HepG2 (cell line): Measurements from ENCODE around the gene SENP5. TPM values are rescaled to one million over a fixed set of nuclear protein-coding genes. Genes with fewer than 3 reads are reported as not detected.

Experiments
- BRD4 ChIP-seq: sonication (generic); formaldehyde crosslinking; IDR thresholded peaks from 2 replicates; pipeline ENCODE4 v1.4.0; 2020; ENCODE audit warnings: missing genetic modification reagents
- CREM ChIP-seq, 2 experiments: sonication (generic) in 1 of 2; formaldehyde crosslinking in 1 of 2; IDR thresholded peaks; 2 replicates each; pipeline versions ENCODE4 v1.4.0 to v1.6.1; 2016 to 2020; ENCODE audit warnings: antibody characterized with exemption in 1 of 2, mild to moderate bottlenecking in 1 of 2, missing genetic modification reagents in 1 of 2
- ELF3 ChIP-seq: IDR thresholded peaks from 2 replicates; pipeline ENCODE4 v1.6.1; 2016; ENCODE audit warnings: missing genetic modification reagents, missing compliant biosample characterization
- GATAD2A ChIP-seq: IDR thresholded peaks from 2 replicates; pipeline ENCODE4 v1.6.1; 2016
- GFI1 ChIP-seq: sonication (generic); formaldehyde crosslinking; IDR thresholded peaks from 2 replicates; pipeline ENCODE4 v1.5.0; 2020; ENCODE audit warnings: missing genetic modification reagents, mild to moderate bottlenecking, borderline replicate concordance
- HNF4A ChIP-seq: sonication (generic); formaldehyde crosslinking; IDR thresholded peaks from 2 replicates; pipeline ENCODE4 v1.4.0; 2020; ENCODE audit warnings: missing genetic modification reagents
- IKZF4 ChIP-seq: sonication (generic); formaldehyde crosslinking; IDR thresholded peaks from 2 replicates; pipeline ENCODE4 v1.5.1; 2020; ENCODE audit warnings: borderline replicate concordance, mild to moderate bottlenecking, low read depth, missing genetic modification reagents; ENCODE audit errors: not compliant biosample characterization
- KAT8 ChIP-seq: IDR thresholded peaks from 2 replicates; pipeline ENCODE4 v1.6.1; 2016; ENCODE audit warnings: missing genetic modification reagents, missing compliant biosample characterization
- PITX1 ChIP-seq: sonication (generic); formaldehyde crosslinking; IDR thresholded peaks from 2 replicates; pipeline ENCODE4 v1.5.1; 2020; ENCODE audit warnings: mild to moderate bottlenecking, missing genetic modification reagents
- POLR2A ChIP-seq, 2 experiments: IDR thresholded peaks; 2 replicates each; pipeline ENCODE4 v1.6.1; 2011; ENCODE audit warnings: low read depth in 2 of 2, low read length in 2 of 2, mild to moderate bottlenecking in 1 of 2, moderate library complexity in 1 of 2; ENCODE audit not compliant: insufficient read depth in 1 of 2
- RBAK ChIP-seq: sonication (generic); formaldehyde crosslinking; IDR thresholded peaks from 2 replicates; pipeline ENCODE4 v1.5.1; 2020; ENCODE audit warnings: mild to moderate bottlenecking, missing genetic modification reagents
- RFX5 ChIP-seq: IDR thresholded peaks from 2 replicates; pipeline ENCODE4 v1.6.1; 2011; ENCODE audit warnings: low read depth, low read length, improper control_type of control experiment
- SOX5 ChIP-seq: IDR thresholded peaks from 2 replicates; pipeline ENCODE4 v1.6.1; 2016; ENCODE audit warnings: borderline replicate concordance
- TOE1 ChIP-seq: sonication (generic); formaldehyde crosslinking; IDR thresholded peaks from 2 replicates; pipeline ENCODE4 v1.4.0; 2020; ENCODE audit warnings: mild to moderate bottlenecking, missing genetic modification reagents
- ZBTB21 ChIP-seq: sonication (generic); formaldehyde crosslinking; IDR thresholded peaks from 2 replicates; pipeline ENCODE4 v1.4.0; 2020; ENCODE audit warnings: missing genetic modification reagents
- ZMAT3 ChIP-seq: sonication (generic); formaldehyde crosslinking; conservative IDR thresholded peaks from 2 replicates; pipeline ENCODE4 v1.7.0; 2021; ENCODE audit warnings: missing genetic modification reagents
- ZNF441 ChIP-seq: sonication (generic); formaldehyde crosslinking; IDR thresholded peaks from 2 replicates; pipeline ENCODE4 v1.7.0; 2021; ENCODE audit warnings: missing genetic modification reagents, borderline replicate concordance
- ZNF484 ChIP-seq: sonication (generic); formaldehyde crosslinking; IDR thresholded peaks from 2 replicates; pipeline ENCODE4 v1.5.1; 2020; ENCODE audit warnings: mild to moderate bottlenecking, low read depth, missing genetic modification reagents, borderline replicate concordance
- ZNF629 ChIP-seq: sonication (generic); formaldehyde crosslinking; conservative IDR thresholded peaks from 2 replicates; pipeline ENCODE4 v1.5.0; 2020; ENCODE audit warnings: missing genetic modification reagents
- polyA plus RNA-seq, 8 experiments: library from polyadenylated mRNA; depleted of rRNA in 3 of 8; stranded (reverse) in 7 of 8; unstranded in 1 of 8; fragments of >200 nt; fragmentation: Illumina TruSeq in 4 of 8; extraction: Trizol in 4 of 8; gene quantifications; 2 replicates each; pipeline versions ENCODE4 v1.2.1 to v1.2.3, GENCODE V29; 2011 to 2016; ENCODE audit warnings: low read depth in 4 of 8, missing spikeins in 1 of 8, mixed read lengths in 1 of 8; ENCODE audit not compliant: insufficient read depth in 1 of 8
- total RNA-seq, 5 experiments: library from RNA; depleted of rRNA; stranded (reverse); fragments of >200 nt; fragmentation: Illumina TruSeq; extraction: Trizol; gene quantifications; 2 replicates each; pipeline ENCODE4 v1.2.3, GENCODE V29; 2016; ENCODE audit warnings: low read depth in 1 of 5
- TF ChIP-seq, protein P1 (sequence below): sonication (generic); formaldehyde crosslinking; IDR thresholded peaks from 2 replicates; pipeline ENCODE4 v1.4.0; 2020; ENCODE audit warnings: mild to moderate bottlenecking, missing genetic modification reagents
- TF ChIP-seq, protein P2 (sequence below): IDR thresholded peaks from 2 replicates; pipeline ENCODE4 v1.4.0; 2020; ENCODE audit warnings: mild to moderate bottlenecking, missing genetic modification reagents
- TF ChIP-seq, protein P3 (sequence below): sonication (generic); formaldehyde crosslinking; IDR thresholded peaks from 2 replicates; pipeline ENCODE4 v1.4.0; 2020; ENCODE audit warnings: missing genetic modification reagents
- TF ChIP-seq, protein P4 (sequence below): sonication (generic); formaldehyde crosslinking; IDR thresholded peaks from 2 replicates; pipeline ENCODE4 v1.4.0; 2020; ENCODE audit warnings: missing genetic modification reagents, borderline replicate concordance

The SENP5 gene
- total and polyA plus RNA-seq, 2 of the 13 experiments (the other 11 are each of a cell fraction or from before 2014, with no cell fraction given), result 17.6 to 30.9 TPM

DNA sequence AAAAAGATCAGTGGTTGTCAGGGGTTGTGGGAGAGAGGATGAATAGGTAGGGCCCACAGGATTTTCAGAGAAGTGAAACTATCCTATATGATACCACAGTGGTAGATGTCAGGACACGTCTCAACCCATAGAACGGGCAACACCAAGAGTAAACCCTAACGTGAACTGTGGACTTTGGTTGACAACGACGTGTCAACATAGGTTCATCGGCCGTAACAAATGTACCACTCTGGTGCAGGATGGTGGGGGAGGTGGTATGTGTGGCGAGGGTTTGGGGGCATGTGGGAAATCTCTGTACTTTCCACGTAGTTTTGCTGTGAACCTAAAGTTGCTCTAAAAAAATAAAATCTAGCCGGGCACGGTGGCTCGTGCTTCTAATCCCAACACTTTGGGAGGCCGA lies 113.9 kb downstream of the SENP5 start (continued):
- TF ChIP-seq, protein P1, sequence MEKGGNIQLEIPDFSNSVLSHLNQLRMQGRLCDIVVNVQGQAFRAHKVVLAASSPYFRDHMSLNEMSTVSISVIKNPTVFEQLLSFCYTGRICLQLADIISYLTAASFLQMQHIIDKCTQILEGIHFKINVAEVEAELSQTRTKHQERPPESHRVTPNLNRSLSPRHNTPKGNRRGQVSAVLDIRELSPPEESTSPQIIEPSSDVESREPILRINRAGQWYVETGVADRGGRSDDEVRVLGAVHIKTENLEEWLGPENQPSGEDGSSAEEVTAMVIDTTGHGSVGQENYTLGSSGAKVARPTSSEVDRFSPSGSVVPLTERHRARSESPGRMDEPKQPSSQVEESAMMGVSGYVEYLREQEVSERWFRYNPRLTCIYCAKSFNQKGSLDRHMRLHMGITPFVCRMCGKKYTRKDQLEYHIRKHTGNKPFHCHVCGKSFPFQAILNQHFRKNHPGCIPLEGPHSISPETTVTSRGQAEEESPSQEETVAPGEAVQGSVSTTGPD (CRISPR knock-in tag), result peak; percentile 53
- no peak for TF ChIP-seq TOE1 (CRISPR knock-in tag)
- TF ChIP-seq, protein P2, sequence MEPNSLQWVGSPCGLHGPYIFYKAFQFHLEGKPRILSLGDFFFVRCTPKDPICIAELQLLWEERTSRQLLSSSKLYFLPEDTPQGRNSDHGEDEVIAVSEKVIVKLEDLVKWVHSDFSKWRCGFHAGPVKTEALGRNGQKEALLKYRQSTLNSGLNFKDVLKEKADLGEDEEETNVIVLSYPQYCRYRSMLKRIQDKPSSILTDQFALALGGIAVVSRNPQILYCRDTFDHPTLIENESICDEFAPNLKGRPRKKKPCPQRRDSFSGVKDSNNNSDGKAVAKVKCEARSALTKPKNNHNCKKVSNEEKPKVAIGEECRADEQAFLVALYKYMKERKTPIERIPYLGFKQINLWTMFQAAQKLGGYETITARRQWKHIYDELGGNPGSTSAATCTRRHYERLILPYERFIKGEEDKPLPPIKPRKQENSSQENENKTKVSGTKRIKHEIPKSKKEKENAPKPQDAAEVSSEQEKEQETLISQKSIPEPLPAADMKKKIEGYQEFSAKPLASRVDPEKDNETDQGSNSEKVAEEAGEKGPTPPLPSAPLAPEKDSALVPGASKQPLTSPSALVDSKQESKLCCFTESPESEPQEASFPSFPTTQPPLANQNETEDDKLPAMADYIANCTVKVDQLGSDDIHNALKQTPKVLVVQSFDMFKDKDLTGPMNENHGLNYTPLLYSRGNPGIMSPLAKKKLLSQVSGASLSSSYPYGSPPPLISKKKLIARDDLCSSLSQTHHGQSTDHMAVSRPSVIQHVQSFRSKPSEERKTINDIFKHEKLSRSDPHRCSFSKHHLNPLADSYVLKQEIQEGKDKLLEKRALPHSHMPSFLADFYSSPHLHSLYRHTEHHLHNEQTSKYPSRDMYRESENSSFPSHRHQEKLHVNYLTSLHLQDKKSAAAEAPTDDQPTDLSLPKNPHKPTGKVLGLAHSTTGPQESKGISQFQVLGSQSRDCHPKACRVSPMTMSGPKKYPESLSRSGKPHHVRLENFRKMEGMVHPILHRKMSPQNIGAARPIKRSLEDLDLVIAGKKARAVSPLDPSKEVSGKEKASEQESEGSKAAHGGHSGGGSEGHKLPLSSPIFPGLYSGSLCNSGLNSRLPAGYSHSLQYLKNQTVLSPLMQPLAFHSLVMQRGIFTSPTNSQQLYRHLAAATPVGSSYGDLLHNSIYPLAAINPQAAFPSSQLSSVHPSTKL (CRISPR knock-in tag), result peak; percentile 77
- TF ChIP-seq, protein P3, sequence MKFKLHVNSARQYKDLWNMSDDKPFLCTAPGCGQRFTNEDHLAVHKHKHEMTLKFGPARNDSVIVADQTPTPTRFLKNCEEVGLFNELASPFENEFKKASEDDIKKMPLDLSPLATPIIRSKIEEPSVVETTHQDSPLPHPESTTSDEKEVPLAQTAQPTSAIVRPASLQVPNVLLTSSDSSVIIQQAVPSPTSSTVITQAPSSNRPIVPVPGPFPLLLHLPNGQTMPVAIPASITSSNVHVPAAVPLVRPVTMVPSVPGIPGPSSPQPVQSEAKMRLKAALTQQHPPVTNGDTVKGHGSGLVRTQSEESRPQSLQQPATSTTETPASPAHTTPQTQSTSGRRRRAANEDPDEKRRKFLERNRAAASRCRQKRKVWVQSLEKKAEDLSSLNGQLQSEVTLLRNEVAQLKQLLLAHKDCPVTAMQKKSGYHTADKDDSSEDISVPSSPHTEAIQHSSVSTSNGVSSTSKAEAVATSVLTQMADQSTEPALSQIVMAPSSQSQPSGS (CRISPR knock-in tag), result peak; percentile 24; the same call in 1 of the 2 replicates
- 0 out of 4 replicates have a peak, but pooled peaks of 1 of the 2 experiments have one; percentile 21 for TF ChIP-seq POLR2A (IDR thresholded peaks at IDR 0.05; ENCODE audit: insufficient read depth in 1 of 2, low read depth in 2 of 2, low read length in 2 of 2)
- TF ChIP-seq ZNF484 (CRISPR knock-in tag), result no peak
- TF ChIP-seq GATAD2A (CRISPR knock-in tag), result peak; percentile 85
- TF ChIP-seq ELF3 (CRISPR knock-in tag), result no peak
- peak; percentile 54; the same call in 1 of the 2 replicates for TF ChIP-seq SOX5 (CRISPR knock-in tag)
- TF ChIP-seq, protein P4, sequence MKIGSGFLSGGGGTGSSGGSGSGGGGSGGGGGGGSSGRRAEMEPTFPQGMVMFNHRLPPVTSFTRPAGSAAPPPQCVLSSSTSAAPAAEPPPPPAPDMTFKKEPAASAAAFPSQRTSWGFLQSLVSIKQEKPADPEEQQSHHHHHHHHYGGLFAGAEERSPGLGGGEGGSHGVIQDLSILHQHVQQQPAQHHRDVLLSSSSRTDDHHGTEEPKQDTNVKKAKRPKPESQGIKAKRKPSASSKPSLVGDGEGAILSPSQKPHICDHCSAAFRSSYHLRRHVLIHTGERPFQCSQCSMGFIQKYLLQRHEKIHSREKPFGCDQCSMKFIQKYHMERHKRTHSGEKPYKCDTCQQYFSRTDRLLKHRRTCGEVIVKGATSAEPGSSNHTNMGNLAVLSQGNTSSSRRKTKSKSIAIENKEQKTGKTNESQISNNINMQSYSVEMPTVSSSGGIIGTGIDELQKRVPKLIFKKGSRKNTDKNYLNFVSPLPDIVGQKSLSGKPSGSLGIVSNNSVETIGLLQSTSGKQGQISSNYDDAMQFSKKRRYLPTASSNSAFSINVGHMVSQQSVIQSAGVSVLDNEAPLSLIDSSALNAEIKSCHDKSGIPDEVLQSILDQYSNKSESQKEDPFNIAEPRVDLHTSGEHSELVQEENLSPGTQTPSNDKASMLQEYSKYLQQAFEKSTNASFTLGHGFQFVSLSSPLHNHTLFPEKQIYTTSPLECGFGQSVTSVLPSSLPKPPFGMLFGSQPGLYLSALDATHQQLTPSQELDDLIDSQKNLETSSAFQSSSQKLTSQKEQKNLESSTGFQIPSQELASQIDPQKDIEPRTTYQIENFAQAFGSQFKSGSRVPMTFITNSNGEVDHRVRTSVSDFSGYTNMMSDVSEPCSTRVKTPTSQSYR, result peak; percentile 97
- 0 out of 2 replicates have a peak, but pooled peaks have one; percentile 43 for TF ChIP-seq PITX1 (CRISPR knock-in tag)
- peak; percentile 71 for TF ChIP-seq CREM (IDR thresholded peaks at IDR 0.05)
- no peak for TF ChIP-seq CREM (CRISPR knock-in tag; IDR thresholded peaks at IDR 0.05)
- TF ChIP-seq RBAK (CRISPR knock-in tag), result peak; percentile 64; the same call in 1 of the 2 replicates
- no peak for TF ChIP-seq KAT8 (CRISPR knock-in tag)
- TF ChIP-seq HNF4A, result peak; percentile 96
- TF ChIP-seq ZNF441, result peak; percentile 65; the same call in 1 of the 2 replicates
- peak; percentile 31; the same call in 1 of the 2 replicates for TF ChIP-seq ZMAT3 (CRISPR knock-in tag)
- no peak for TF ChIP-seq GFI1 (CRISPR knock-in tag)
- TF ChIP-seq RFX5, result no peak
- no peak for TF ChIP-seq ZBTB21 (CRISPR knock-in tag)
- TF ChIP-seq IKZF4, result no peak
- peak; percentile 38; the same call in 1 of the 2 replicates for TF ChIP-seq ZNF629
- TF ChIP-seq BRD4, result no peak
